ENCODE measurements around the gene NDNF.

DNA sequence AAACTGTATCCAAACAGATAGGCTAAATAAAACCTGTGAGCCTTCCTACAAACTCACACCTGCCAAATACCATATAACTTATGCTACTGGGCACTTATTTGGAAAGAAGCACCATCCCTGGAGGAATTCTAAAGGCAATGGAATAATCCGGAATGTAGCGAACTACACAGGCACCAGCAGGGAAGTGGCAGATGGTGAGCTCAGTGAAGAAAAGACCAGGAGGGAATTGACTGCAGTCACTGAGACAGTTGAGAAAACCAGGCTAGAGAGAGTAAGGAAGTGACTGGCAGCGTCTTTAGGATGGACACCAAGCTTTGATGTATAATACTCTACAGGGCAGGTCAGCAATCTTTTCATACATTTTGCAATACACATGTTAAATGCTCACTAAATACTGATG lies 16.3 kb downstream of the NDNF start:
- TF ChIP-seq ZBTB8A (tag by site-specific recombination; IDR thresholded peaks at IDR 0.05), result no peak
- no peak for TF ChIP-seq ZNF23 (tag by site-specific recombination; IDR thresholded peaks at IDR 0.05; ENCODE audit: borderline replicate concordance)
- TF ChIP-seq, protein P1, sequence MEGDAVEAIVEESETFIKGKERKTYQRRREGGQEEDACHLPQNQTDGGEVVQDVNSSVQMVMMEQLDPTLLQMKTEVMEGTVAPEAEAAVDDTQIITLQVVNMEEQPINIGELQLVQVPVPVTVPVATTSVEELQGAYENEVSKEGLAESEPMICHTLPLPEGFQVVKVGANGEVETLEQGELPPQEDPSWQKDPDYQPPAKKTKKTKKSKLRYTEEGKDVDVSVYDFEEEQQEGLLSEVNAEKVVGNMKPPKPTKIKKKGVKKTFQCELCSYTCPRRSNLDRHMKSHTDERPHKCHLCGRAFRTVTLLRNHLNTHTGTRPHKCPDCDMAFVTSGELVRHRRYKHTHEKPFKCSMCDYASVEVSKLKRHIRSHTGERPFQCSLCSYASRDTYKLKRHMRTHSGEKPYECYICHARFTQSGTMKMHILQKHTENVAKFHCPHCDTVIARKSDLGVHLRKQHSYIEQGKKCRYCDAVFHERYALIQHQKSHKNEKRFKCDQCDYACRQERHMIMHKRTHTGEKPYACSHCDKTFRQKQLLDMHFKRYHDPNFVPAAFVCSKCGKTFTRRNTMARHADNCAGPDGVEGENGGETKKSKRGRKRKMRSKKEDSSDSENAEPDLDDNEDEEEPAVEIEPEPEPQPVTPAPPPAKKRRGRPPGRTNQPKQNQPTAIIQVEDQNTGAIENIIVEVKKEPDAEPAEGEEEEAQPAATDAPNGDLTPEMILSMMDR (tag by site-specific recombination; IDR thresholded peaks at IDR 0.05), result no peak
- TF ChIP-seq ZNF114 (tag by site-specific recombination; IDR thresholded peaks at IDR 0.05), result no peak
- TF ChIP-seq ZNF629 (tag by site-specific recombination; IDR thresholded peaks at IDR 0.05), result no peak
- TF ChIP-seq ZBTB21 (tag by site-specific recombination; IDR thresholded peaks at IDR 0.05), result no peak
- TF ChIP-seq, protein P2, sequence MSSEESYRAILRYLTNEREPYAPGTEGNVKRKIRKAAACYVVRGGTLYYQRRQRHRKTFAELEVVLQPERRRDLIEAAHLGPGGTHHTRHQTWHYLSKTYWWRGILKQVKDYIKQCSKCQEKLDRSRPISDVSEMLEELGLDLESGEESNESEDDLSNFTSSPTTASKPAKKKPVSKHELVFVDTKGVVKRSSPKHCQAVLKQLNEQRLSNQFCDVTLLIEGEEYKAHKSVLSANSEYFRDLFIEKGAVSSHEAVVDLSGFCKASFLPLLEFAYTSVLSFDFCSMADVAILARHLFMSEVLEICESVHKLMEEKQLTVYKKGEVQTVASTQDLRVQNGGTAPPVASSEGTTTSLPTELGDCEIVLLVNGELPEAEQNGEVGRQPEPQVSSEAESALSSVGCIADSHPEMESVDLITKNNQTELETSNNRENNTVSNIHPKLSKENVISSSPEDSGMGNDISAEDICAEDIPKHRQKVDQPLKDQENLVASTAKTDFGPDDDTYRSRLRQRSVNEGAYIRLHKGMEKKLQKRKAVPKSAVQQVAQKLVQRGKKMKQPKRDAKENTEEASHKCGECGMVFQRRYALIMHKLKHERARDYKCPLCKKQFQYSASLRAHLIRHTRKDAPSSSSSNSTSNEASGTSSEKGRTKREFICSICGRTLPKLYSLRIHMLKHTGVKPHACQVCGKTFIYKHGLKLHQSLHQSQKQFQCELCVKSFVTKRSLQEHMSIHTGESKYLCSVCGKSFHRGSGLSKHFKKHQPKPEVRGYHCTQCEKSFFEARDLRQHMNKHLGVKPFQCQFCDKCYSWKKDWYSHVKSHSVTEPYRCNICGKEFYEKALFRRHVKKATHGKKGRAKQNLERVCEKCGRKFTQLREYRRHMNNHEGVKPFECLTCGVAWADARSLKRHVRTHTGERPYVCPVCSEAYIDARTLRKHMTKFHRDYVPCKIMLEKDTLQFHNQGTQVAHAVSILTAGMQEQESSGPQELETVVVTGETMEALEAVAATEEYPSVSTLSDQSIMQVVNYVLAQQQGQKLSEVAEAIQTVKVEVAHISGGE (tag by site-specific recombination; conservative IDR thresholded peaks at IDR 0.05; ENCODE audit: low read depth), result no peak
- TF ChIP-seq ZNF140 (tag by site-specific recombination; IDR thresholded peaks at IDR 0.05), result no peak
- no peak for TF ChIP-seq KLF8 (tag by site-specific recombination; IDR thresholded peaks at IDR 0.05)
- TF ChIP-seq ZNF24 (tag by site-specific recombination; IDR thresholded peaks at IDR 0.05), result no peak
- no peak for TF ChIP-seq ZNF621 (tag by site-specific recombination; IDR thresholded peaks at IDR 0.05)
- TF ChIP-seq, protein P3, sequence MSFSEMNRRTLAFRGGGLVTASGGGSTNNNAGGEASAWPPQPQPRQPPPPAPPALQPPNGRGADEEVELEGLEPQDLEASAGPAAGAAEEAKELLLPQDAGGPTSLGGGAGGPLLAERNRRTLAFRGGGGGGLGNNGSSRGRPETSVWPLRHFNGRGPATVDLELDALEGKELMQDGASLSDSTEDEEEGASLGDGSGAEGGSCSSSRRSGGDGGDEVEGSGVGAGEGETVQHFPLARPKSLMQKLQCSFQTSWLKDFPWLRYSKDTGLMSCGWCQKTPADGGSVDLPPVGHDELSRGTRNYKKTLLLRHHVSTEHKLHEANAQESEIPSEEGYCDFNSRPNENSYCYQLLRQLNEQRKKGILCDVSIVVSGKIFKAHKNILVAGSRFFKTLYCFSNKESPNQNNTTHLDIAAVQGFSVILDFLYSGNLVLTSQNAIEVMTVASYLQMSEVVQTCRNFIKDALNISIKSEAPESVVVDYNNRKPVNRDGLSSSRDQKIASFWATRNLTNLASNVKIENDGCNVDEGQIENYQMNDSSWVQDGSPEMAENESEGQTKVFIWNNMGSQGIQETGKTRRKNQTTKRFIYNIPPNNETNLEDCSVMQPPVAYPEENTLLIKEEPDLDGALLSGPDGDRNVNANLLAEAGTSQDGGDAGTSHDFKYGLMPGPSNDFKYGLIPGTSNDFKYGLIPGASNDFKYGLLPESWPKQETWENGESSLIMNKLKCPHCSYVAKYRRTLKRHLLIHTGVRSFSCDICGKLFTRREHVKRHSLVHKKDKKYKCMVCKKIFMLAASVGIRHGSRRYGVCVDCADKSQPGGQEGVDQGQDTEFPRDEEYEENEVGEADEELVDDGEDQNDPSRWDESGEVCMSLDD (tag by site-specific recombination; IDR thresholded peaks at IDR 0.05), result no peak

Data from HEK293 (cell line).